OCI-LY3 (cell line): ENCODE measurements around the gene ASGR2.

Experiments used
- CTCF ChIP-seq: fragments of 200-600, 300-600 bp; sonication (generic); IDR thresholded peaks from 2 replicates; pipeline ENCODE4 v1.5.1; 2014; ENCODE audit warnings: antibody characterized with exemption, low read length, low read depth
- EZH2phosphoT487 ChIP-seq: fragments of 200-600 bp; shearing (Covaris generic); IDR thresholded peaks from 2 replicates; pipeline ENCODE4 v1.6.1; 2018; ENCODE audit warnings: antibody characterized with exemption, mixed run types, low read depth

GRCh38 chr17:7070712-7071111 is 43.9 kb downstream of the ASGR2 start:
- TF ChIP-seq CTCF: no peak
- no peak for TF ChIP-seq EZH2phosphoT487
